ENCODE data around the gene PARP15. TPM values are rescaled to one million over a fixed set of nuclear protein-coding genes. Genes with fewer than 3 reads are reported as not detected.

Gene PARP15
- total RNA-seq, 1 experiment from 2014 or later: 0.12 TPM

GRCh38 chr3:122598151-122598550 lies 20.7 kb downstream of the PARP15 start:
- Histone ChIP-seq H3K4me1 (ENCODE audit: control insufficient read depth in 1 of 2, insufficient read depth in 2 of 2, low read length in 2 of 2) (no peaks in the 10 kb centered on the region), H3K9me2 (ENCODE audit: insufficient read depth) (no peaks in the 10 kb centered on the region), H3K79me2 (ENCODE audit: insufficient read depth, low read length) (no peaks in the 10 kb centered on the region), H3K9ac (ENCODE audit: low read length) (no peak overlapping the region), H3K9me3 (ENCODE audit: control insufficient read depth in 1 of 2, insufficient read depth in 1 of 2, low read depth in 1 of 2, low read length in 2 of 2) (no peaks in the 10 kb centered on the region), H3K36me3 (ENCODE audit: control insufficient read depth in 1 of 2, insufficient read depth in 2 of 2, low read length in 2 of 2) (no peaks in the 10 kb centered on the region), H3K4me3 (replicated peaks in 1 of 2; ENCODE audit: low read depth in 1 of 2, low read length in 2 of 2) (no peak overlapping the region), H3K27me3 (ENCODE audit: insufficient read depth, low read length) (no peaks in the 10 kb centered on the region), H3K27ac (ENCODE audit: low read depth, low read length) (no peak overlapping the region), H2AFZ (ENCODE audit: low read depth, low read length, poor library complexity, severe bottlenecking) (no peak overlapping the region), H3K4me2 (ENCODE audit: low read length) (no peak overlapping the region), H4K20me1 (ENCODE audit: insufficient read depth) (no peaks in the 10 kb centered on the region)
- ChIA-PET CTCF (no interaction called here), RAD21 (ENCODE audit: low non-redundant PET in 1 of 2, low total read pairs in 2 of 2, uncharacterized antibody in 2 of 2, unreplicated experiment in 2 of 2) (no interaction called here), POLR2A (no interaction called here)
- TF ChIP-seq, protein P1, sequence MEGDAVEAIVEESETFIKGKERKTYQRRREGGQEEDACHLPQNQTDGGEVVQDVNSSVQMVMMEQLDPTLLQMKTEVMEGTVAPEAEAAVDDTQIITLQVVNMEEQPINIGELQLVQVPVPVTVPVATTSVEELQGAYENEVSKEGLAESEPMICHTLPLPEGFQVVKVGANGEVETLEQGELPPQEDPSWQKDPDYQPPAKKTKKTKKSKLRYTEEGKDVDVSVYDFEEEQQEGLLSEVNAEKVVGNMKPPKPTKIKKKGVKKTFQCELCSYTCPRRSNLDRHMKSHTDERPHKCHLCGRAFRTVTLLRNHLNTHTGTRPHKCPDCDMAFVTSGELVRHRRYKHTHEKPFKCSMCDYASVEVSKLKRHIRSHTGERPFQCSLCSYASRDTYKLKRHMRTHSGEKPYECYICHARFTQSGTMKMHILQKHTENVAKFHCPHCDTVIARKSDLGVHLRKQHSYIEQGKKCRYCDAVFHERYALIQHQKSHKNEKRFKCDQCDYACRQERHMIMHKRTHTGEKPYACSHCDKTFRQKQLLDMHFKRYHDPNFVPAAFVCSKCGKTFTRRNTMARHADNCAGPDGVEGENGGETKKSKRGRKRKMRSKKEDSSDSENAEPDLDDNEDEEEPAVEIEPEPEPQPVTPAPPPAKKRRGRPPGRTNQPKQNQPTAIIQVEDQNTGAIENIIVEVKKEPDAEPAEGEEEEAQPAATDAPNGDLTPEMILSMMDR (IDR thresholded peaks at IDR 0.05 in 2 of 3, conservative IDR thresholded peaks at IDR 0.05 in 1 of 3; ENCODE audit: borderline replicate concordance in 1 of 3, insufficient read depth in 1 of 3, low read depth in 2 of 3, low read length in 2 of 3): no peak
- TF ChIP-seq, protein P2, sequence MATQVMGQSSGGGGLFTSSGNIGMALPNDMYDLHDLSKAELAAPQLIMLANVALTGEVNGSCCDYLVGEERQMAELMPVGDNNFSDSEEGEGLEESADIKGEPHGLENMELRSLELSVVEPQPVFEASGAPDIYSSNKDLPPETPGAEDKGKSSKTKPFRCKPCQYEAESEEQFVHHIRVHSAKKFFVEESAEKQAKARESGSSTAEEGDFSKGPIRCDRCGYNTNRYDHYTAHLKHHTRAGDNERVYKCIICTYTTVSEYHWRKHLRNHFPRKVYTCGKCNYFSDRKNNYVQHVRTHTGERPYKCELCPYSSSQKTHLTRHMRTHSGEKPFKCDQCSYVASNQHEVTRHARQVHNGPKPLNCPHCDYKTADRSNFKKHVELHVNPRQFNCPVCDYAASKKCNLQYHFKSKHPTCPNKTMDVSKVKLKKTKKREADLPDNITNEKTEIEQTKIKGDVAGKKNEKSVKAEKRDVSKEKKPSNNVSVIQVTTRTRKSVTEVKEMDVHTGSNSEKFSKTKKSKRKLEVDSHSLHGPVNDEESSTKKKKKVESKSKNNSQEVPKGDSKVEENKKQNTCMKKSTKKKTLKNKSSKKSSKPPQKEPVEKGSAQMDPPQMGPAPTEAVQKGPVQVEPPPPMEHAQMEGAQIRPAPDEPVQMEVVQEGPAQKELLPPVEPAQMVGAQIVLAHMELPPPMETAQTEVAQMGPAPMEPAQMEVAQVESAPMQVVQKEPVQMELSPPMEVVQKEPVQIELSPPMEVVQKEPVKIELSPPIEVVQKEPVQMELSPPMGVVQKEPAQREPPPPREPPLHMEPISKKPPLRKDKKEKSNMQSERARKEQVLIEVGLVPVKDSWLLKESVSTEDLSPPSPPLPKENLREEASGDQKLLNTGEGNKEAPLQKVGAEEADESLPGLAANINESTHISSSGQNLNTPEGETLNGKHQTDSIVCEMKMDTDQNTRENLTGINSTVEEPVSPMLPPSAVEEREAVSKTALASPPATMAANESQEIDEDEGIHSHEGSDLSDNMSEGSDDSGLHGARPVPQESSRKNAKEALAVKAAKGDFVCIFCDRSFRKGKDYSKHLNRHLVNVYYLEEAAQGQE (IDR thresholded peaks at IDR 0.05; ENCODE audit: low read depth): no peak
- no peak for TF ChIP-seq ZBTB33 (IDR thresholded peaks at IDR 0.05; ENCODE audit: extremely low read depth, insufficient replicate concordance, low read length)
- TF ChIP-seq ZNF274 (IDR thresholded peaks at IDR 0.05; ENCODE audit: low read depth, low read length): no peak
- no peak for TF ChIP-seq SP1 (IDR thresholded peaks at IDR 0.05; ENCODE audit: low read depth)
- no peak for TF ChIP-seq POLR2A (IDR thresholded peaks at IDR 0.05; ENCODE audit: borderline replicate concordance, extremely low read depth, insufficient read depth, insufficient read length)
- no peak for TF ChIP-seq EZH2 (IDR thresholded peaks at IDR 0.05)
- TF ChIP-seq TCF7L2 (IDR thresholded peaks at IDR 0.05; ENCODE audit: borderline replicate concordance, extremely low read depth, insufficient read depth, insufficient read length): no peak
- TF ChIP-seq ZFX (IDR thresholded peaks at IDR 0.05): no peak
- no peak for TF ChIP-seq ELF1 (IDR thresholded peaks at IDR 0.05; ENCODE audit: borderline replicate concordance, low read depth)
- no peak for TF ChIP-seq SIN3A (IDR thresholded peaks at IDR 0.05; ENCODE audit: low read depth)
- no peak for TF ChIP-seq FOSL1 (IDR thresholded peaks at IDR 0.05; ENCODE audit: low read depth)
- no peak for TF ChIP-seq YY1 (IDR thresholded peaks at IDR 0.05; ENCODE audit: extremely low read depth, insufficient replicate concordance, low read depth, low read length)
- TF ChIP-seq EZH2phosphoT487 (IDR thresholded peaks at IDR 0.05; ENCODE audit: borderline replicate concordance): no peak
- TF ChIP-seq, protein P3, sequence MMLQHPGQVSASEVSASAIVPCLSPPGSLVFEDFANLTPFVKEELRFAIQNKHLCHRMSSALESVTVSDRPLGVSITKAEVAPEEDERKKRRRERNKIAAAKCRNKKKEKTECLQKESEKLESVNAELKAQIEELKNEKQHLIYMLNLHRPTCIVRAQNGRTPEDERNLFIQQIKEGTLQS (IDR thresholded peaks at IDR 0.05): no peak
- no peak for TF ChIP-seq POLR2AphosphoS5 (IDR thresholded peaks at IDR 0.05; ENCODE audit: low read depth, low read length)
- BruUV-seq (replicated peaks): no TSS peak
- ATAC-seq: no peak
- intact Hi-C loops (cut with micrococcal nuclease): no loop called here
- DNase-seq (ENCODE audit: low read depth, low spot score): no peak
